Adrenal gland (tissue), 12 donors: ENCODE data around the gene MAVS. TPM values are rescaled to one million over a fixed set of nuclear protein-coding genes. Genes with fewer than 3 reads are reported as not detected.
A peak's percentile ranks its signal among the peaks of the same experiment; 100 is the strongest.

Source experiments
- DNase-seq, 7 donors: peaks; one replicate each; pipeline ENCODE4 v3.0.0-alpha.2; 2019 to 2020
- H3K27ac ChIP-seq, 5 donors: fragments of 200-600 bp; sonication (generic) in 4 of 5; 1 replicate in 3 of 5; 2 replicates in 2 of 5; pipeline versions ENCODE4 v1.5.1 to v1.8.0; 2016 to 2020; ENCODE audit warnings: mild to moderate bottlenecking in 1 of 5
- H3K27me3 ChIP-seq: fragments of 200-600 bp; 2 replicates; pipeline ENCODE4 v1.8.0; 2021
- H3K36me3 ChIP-seq, 2 donors: fragments of 200-600 bp; replicated peaks in 1 of 2; 1 replicate in 1 of 2; 2 replicates in 1 of 2; pipeline versions ENCODE4 v1.5.1 to v1.8.0; 2018 to 2022
- H3K4me1 ChIP-seq, 2 donors: fragments of 200-600 bp; replicated peaks in 1 of 2; 1 replicate in 1 of 2; 2 replicates in 1 of 2; pipeline versions ENCODE4 v1.5.1 to v1.8.0; 2018 to 2021
- H3K4me3 ChIP-seq, 4 donors: fragments of 200-600 bp; sonication (generic) in 3 of 4; one replicate each; pipeline ENCODE4 v1.5.1; 2016 to 2018
- H3K9me3 ChIP-seq, 3 donors: fragments of 200-600 bp; sonication (generic) in 1 of 3; replicated peaks in 1 of 3; 1 replicate in 2 of 3; 2 replicates in 1 of 3; pipeline versions ENCODE4 v1.5.1 to v1.8.0; 2016 to 2021
- POLR2A ChIP-seq, 2 donors: fragments of 450-650 bp; IDR thresholded peaks; one replicate each; pipeline ENCODE4 v1.6.1; 2017; ENCODE audit warnings: antibody characterized with exemption in 2 of 2, mild to moderate bottlenecking in 2 of 2, moderate library complexity in 1 of 2
- WGBS, 4 donors: extraction: QIAGEN DNeasy Blood & Tissue Kit in 2 of 4; methylation state at CpG; one replicate each; pipeline versions ENCODE4 v1.1.5 to v1.1.7; 2013 to 2017; 5-methylcytosine and 5-hydroxymethylcytosine counted together
- intact Hi-C, 2 donors: fragments of 100-400 bp; cut with DNase I; formaldehyde crosslinking; loops; one replicate each; pipeline versions ENCODE4 v1.14.1 to v1.15.0; 2022 to 2023
- polyA plus RNA-seq, 3 donors: library from polyadenylated mRNA; stranded (reverse); fragments of 200-250 nt in 2 of 3; fragments of 350-450 nt in 1 of 3; fragmentation: Illumina TruSeq in 1 of 3; extraction: RNeasy Lipid Tissue Mini Kit (QIAGEN cat#74804) in 1 of 3; gene quantifications; one replicate each; pipeline ENCODE4 v1.2.3, GENCODE V29; 2013 to 2014
- total RNA-seq, 9 donors: library from RNA; depleted of rRNA in 4 of 9; stranded (reverse); fragments of >200 nt in 4 of 9; fragments of 120-200 nt in 1 of 9; fragmentation: NEBNext Ultra II Directional in 1 of 9; extraction: Animal tissue kit (Norgen Biotek cat#: 25700) in 1 of 9; gene quantifications; one replicate each; pipeline versions ENCODE4 v1.1.0 to v1.2.4, GENCODE V29; 2013 to 2023
- TF ChIP-seq, protein P1 (sequence below), 6 experiments: fragments of 450-650 bp in 4 of 6; fragments of 200-600 bp in 2 of 6; sonication (generic) in 1 of 6; IDR thresholded peaks; 1 replicate in 5 of 6; 2 replicates in 1 of 6; pipeline versions ENCODE4 v1.5.1 to v1.8.0; 2016 to 2021; ENCODE audit warnings: antibody characterized with exemption in 6 of 6, mild to moderate bottlenecking in 2 of 6, moderate library complexity in 1 of 6
- donor health status: healthy with polysubstance abuse.
- donor health status: Bipolar disorder and iron deficiency.
- donor health status: DM: yes; HTN: yes; CAD: no.
- donor health status: DM: no; HTN: no; CAD: no.
- donor health status: DM: no; HTN: no; CAD: no.
- donor health status: DM: yes; HTN: yes; CAD: no.

MAVS gene
- total and polyA plus RNA-seq, 12 donors: 10.0 to 46.7 (median 31.4) TPM

DNA sequence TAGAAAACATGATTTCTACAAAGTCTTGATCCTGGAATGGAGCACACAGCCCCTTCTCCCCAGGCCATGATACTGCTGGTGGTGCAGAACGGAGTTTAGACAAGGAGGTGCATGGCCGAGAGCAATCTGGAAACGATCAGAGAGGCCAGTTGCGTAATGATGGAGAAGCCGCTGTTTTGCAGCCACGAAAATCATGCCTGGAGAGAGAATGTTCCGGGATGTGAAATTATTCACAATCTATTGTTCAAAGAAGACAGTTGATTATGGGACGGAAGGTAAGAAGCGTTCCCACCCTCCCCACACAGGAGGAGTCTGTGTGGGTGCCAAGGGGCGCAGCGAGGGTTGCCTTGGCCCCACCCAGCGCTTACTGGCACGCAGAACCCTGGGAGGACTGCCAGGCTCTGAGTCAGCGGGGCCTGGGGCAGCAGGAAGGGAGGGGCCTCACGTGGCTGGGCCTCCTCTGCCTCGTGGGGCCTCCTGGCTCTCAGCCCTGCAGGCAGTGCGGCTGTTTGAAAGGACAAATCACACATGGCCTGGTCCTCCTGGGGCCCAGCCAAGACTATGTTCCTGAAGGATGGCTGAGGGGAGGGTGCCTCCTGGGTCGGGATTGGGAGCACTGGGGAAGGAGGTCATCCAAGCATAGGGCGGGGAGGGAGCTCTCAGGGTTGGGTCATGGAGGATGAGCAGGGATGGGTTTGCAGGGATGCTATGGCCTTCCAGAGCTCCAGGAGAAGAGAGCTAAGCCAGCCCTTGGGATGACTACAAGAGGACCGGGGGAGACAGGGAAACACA, 35.0 kb upstream of the MAVS start:
- DNase-seq: peak; percentile 99 to 100 (median 99)
- Histone ChIP-seq H3K27me3 (no peaks in the 10 kb centered on the region), H3K36me3 (no peaks in the 10 kb centered on the region), H3K4me1 (peaks cover 35 to 55% of the 10 kb centered on the region in 2 donors), H3K27ac (peak overlapping the region; percentile 82 to 97 (median 93)), H3K9me3 (no peaks in the 10 kb centered on the region), H3K4me3 (peak overlapping the region in 2 of 4 donors; percentile 5 to 49)
- intact Hi-C loops: no loop called here
- TF ChIP-seq POLR2A (IDR thresholded peaks at IDR 0.05): peak; percentile 75 to 84
- TF ChIP-seq, protein P1, sequence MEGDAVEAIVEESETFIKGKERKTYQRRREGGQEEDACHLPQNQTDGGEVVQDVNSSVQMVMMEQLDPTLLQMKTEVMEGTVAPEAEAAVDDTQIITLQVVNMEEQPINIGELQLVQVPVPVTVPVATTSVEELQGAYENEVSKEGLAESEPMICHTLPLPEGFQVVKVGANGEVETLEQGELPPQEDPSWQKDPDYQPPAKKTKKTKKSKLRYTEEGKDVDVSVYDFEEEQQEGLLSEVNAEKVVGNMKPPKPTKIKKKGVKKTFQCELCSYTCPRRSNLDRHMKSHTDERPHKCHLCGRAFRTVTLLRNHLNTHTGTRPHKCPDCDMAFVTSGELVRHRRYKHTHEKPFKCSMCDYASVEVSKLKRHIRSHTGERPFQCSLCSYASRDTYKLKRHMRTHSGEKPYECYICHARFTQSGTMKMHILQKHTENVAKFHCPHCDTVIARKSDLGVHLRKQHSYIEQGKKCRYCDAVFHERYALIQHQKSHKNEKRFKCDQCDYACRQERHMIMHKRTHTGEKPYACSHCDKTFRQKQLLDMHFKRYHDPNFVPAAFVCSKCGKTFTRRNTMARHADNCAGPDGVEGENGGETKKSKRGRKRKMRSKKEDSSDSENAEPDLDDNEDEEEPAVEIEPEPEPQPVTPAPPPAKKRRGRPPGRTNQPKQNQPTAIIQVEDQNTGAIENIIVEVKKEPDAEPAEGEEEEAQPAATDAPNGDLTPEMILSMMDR (IDR thresholded peaks at IDR 0.05): peak in 2 of 6 experiments; percentile 3 to 4
- 1 to 3% (median 1%) methylated on average over 16 to 20 of the region's 20 CpGs for WGBS, 4 donors

DNA sequence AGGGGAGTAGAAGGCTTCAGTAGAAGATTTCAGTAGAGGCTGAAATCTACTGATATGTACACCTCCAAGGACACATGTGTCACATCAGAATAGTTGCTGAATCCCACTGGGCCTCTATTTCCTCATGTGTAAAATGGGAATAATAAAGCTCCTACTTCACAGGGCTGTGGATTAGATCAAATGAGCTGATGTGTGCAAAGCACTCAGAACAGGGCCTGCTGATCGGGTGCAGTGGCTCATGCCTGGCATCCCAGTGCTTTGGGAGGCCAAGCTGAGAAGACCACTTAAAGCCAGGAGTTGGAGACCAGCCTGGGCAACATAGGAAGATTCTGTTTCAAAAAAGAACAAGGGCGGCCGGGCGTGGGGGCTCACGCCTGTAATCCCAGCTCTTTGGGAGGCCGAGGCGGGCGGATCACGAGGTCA, 34.4 kb upstream of the MAVS start:
- Histone ChIP-seq H3K9me3 (no peaks in the 10 kb centered on the region), H3K4me3 (no peak overlapping the region), H3K36me3 (no peaks in the 10 kb centered on the region), H3K4me1 (peaks cover 29 to 49% of the 10 kb centered on the region in 2 donors), H3K27ac (peak overlapping the region; percentile 82 to 97 (median 93)), H3K27me3 (no peaks in the 10 kb centered on the region)
- intact Hi-C loops: no loop called here
- WGBS, 4 donors: 93 to 97% (median 94%) methylated on average over 9 of the region's 9 CpGs
- DNase-seq: no peak
- TF ChIP-seq POLR2A (IDR thresholded peaks at IDR 0.05): no peak
- TF ChIP-seq, protein P1 (IDR thresholded peaks at IDR 0.05): no peak

DNA sequence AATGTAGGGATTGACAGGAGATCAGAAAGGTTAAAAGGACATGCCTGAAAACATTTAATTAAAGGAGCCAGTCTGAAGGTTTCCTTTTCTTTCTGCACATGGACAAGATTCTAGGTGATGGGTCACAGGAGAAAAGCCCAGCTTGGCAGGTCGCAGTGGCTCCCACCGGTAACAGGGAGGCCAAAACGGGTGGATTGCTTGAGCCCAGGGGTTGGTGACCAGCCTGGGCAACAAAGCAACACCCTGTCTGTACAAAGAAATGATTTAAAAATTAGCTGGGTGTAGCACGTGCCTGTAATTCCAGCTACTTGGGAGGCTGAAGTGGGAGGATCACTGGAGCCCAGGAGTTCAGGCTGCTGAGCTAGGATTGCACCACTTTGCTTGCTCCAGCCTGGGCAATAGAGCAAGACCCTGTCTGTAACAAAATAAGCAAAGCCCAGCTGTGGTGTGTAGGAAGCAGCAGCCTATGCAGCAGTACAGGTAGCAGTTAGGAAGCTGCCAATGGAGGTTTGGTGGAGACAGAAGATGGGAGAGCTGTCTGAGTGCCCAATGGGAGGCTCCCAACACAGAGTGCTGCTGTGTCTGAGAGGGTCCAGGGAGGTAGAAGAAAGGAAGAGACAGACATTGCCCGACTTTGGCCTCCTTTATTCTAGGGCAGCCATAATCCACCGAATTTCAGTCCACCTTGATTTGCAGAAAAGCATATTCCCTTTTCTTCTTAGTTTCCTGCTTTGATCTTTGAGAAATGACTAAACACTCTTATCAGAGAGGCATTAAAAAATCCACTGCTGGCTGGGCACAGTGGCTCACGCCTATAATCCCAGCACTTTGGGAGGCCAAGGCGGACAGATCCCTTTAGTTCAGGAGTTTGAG, 33.4 kb upstream of the MAVS start:
- peak in 1 of 7 donors; percentile 31 for DNase-seq
- TF ChIP-seq, protein P1 (IDR thresholded peaks at IDR 0.05): no peak
- TF ChIP-seq POLR2A (IDR thresholded peaks at IDR 0.05): no peak
- H3K4me3 ChIP-seq: no peak overlapping the region
- no peaks in the 10 kb centered on the region for H3K36me3 ChIP-seq
- H3K9me3 ChIP-seq: no peaks in the 10 kb centered on the region
- no peaks in the 10 kb centered on the region for H3K27me3 ChIP-seq
- peak overlapping the region in 4 of 5 donors; percentile 24 to 96 (median 76) for H3K27ac ChIP-seq
- intact Hi-C loops: no loop called here
- H3K4me1 ChIP-seq: peaks cover 20 to 41% of the 10 kb centered on the region in 2 donors
- 60 to 71% (median 64%) methylated on average over 8 of the region's 8 CpGs for WGBS, 4 donors
